Measurements from ENCODE around the gene GVQW3. TPM values are rescaled to one million over a fixed set of nuclear protein-coding genes. Genes with fewer than 3 reads are reported as not detected.
"Not testable (repeated sequence)": the region's sequence is repeated elsewhere in the genome, so short reads cannot be mapped to it uniquely, and the experiment has no call there.

GVQW3 gene
- total and polyA plus RNA-seq, 3 donors from 2014 or later, result 5.9 to 11.0 (median 8.2) TPM

GRCh38 chr11:76400967-76401366, 19.8 kb downstream of the GVQW3 start:
- Histone ChIP-seq H3K36me3 (ENCODE audit: low read depth, missing control alignments) (no peaks in the 10 kb centered on the region), H3K27me3 (no peaks in the 10 kb centered on the region), H3K9me3 (no peaks in the 10 kb centered on the region), H3K4me3 (no peak overlapping the region), H3K4me1 (no peaks in the 10 kb centered on the region), H3K27ac (no peak overlapping the region)
- TF ChIP-seq POLR2A (IDR thresholded peaks at IDR 0.05) (no peak), CTCF (IDR thresholded peaks at IDR 0.05) (no peak)
- intact Hi-C loops (cut with DNase I; ENCODE audit: low total_unique reads), result no loop called here
- DNase-seq, result no peak
- WGBS, 2 donors, result 91 to 100% methylated on average over 1 of the region's 1 CpG

- intact Hi-C loops (cut with DNase I; ENCODE audit: low total_unique reads); H3K9me3 ChIP-seq; H3K27ac ChIP-seq; H3K36me3 ChIP-seq (ENCODE audit: low read depth, missing control alignments); H3K4me3 ChIP-seq; DNase-seq; H3K27me3 ChIP-seq; H3K4me1 ChIP-seq: not testable (repeated sequence)
- 91 to 94% methylated on average over 8 of the region's 8 CpGs for WGBS, 2 donors
These were observed 20.4 kb downstream of the GVQW3 start for GRCh38 chr11:76401484-76401883.

GRCh38 chr11:76406359-76406758, 25.2 kb downstream of the GVQW3 start:
- no peak for DNase-seq
- intact Hi-C loops (cut with DNase I; ENCODE audit: low total_unique reads), result no loop called here
- no peaks in the 10 kb centered on the region for H3K27me3 ChIP-seq
- H3K27ac ChIP-seq, result no peak overlapping the region
- H3K4me1 ChIP-seq, result no peaks in the 10 kb centered on the region
- TF ChIP-seq POLR2A (IDR thresholded peaks at IDR 0.05), result no peak
- H3K9me3 ChIP-seq, result no peaks in the 10 kb centered on the region
- H3K36me3 ChIP-seq (ENCODE audit: low read depth, missing control alignments), result no peaks in the 10 kb centered on the region
- WGBS, 2 donors, result 96 to 98% methylated on average over 4 of the region's 4 CpGs
- no peak overlapping the region for H3K4me3 ChIP-seq

GRCh38 chr11:76408171-76408965, 27.2 kb downstream of the GVQW3 start:
- Histone ChIP-seq H3K4me1 (no peaks in the 10 kb centered on the region), H3K9me3 (no peaks in the 10 kb centered on the region), H3K36me3 (ENCODE audit: low read depth, missing control alignments) (no peaks in the 10 kb centered on the region), H3K27ac (no peak overlapping the region), H3K4me3 (no peak overlapping the region), H3K27me3 (no peaks in the 10 kb centered on the region)
- TF ChIP-seq CTCF (IDR thresholded peaks at IDR 0.05), result no peak
- TF ChIP-seq POLR2A (IDR thresholded peaks at IDR 0.05), result no peak
- 62 to 76% methylated on average over 7 of the region's 7 CpGs for WGBS, 2 donors
- intact Hi-C loops (cut with DNase I; ENCODE audit: low total_unique reads), result no loop called here
- no peak for DNase-seq

GRCh38 chr11:76410851-76411357, 29.8 kb downstream of the GVQW3 start:
- DNase-seq, result no peak
- no peaks in the 10 kb centered on the region for H3K4me1 ChIP-seq
- H3K27ac ChIP-seq, result no peak overlapping the region
- no peak for TF ChIP-seq CTCF (IDR thresholded peaks at IDR 0.05)
- no peak for TF ChIP-seq POLR2A (IDR thresholded peaks at IDR 0.05)
- no peak overlapping the region for H3K4me3 ChIP-seq
- no peaks in the 10 kb centered on the region for H3K27me3 ChIP-seq
- 55 to 62% methylated on average over 6 to 10 of the region's 10 CpGs for WGBS, 2 donors
- no peaks in the 10 kb centered on the region for H3K9me3 ChIP-seq
- no peaks in the 10 kb centered on the region for H3K36me3 ChIP-seq (ENCODE audit: low read depth, missing control alignments)
- intact Hi-C loops (cut with DNase I; ENCODE audit: low total_unique reads), result no loop called here

- no peak for DNase-seq
These were observed 34.0 kb downstream of the GVQW3 start for GRCh38 chr11:76415073-76415472.

More at GRCh38 chr11:76415073-76415472, 34.0 kb downstream of the GVQW3 start:
- Histone ChIP-seq H3K27ac (no peak overlapping the region), H3K27me3 (no peaks in the 10 kb centered on the region), H3K9me3 (no peaks in the 10 kb centered on the region), H3K4me1 (no peaks in the 10 kb centered on the region), H3K4me3 (no peak overlapping the region), H3K36me3 (ENCODE audit: low read depth, missing control alignments) (no peaks in the 10 kb centered on the region)
- intact Hi-C loops (cut with DNase I; ENCODE audit: low total_unique reads), result no loop called here
- TF ChIP-seq POLR2A (IDR thresholded peaks at IDR 0.05), result no peak
- TF ChIP-seq CTCF (IDR thresholded peaks at IDR 0.05), result no peak
